ENCODE data around the gene NUMA1.

DNA sequence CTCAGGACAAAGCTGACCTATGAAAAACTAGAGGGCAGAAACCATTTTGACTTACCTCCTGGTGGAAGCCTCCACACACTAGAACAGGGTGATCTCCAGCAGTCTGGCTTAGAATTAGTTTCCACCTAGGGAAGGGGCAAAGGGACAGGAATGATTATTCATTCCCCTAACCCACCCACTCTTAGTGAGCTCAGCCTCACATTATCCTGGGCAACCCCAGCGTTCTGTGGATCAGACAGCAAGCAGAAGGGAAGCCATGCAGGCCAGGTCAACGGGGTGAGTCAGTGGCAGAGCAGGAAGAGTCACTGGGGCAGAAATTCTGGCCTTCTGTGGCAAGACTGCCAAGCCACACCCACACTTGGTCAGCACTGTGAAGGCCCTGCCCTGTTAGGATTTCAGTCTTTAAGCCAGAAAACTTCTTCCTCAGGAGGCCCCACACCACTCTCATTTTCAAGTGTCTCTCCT, 10.5 kb downstream of the NUMA1 start:
- TF ChIP-seq, protein P1, sequence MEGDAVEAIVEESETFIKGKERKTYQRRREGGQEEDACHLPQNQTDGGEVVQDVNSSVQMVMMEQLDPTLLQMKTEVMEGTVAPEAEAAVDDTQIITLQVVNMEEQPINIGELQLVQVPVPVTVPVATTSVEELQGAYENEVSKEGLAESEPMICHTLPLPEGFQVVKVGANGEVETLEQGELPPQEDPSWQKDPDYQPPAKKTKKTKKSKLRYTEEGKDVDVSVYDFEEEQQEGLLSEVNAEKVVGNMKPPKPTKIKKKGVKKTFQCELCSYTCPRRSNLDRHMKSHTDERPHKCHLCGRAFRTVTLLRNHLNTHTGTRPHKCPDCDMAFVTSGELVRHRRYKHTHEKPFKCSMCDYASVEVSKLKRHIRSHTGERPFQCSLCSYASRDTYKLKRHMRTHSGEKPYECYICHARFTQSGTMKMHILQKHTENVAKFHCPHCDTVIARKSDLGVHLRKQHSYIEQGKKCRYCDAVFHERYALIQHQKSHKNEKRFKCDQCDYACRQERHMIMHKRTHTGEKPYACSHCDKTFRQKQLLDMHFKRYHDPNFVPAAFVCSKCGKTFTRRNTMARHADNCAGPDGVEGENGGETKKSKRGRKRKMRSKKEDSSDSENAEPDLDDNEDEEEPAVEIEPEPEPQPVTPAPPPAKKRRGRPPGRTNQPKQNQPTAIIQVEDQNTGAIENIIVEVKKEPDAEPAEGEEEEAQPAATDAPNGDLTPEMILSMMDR (conservative IDR thresholded peaks at IDR 0.05; ENCODE audit: low read length), result no peak
- TF ChIP-seq EZH2phosphoT487 (IDR thresholded peaks at IDR 0.05; ENCODE audit: borderline replicate concordance), result no peak

Data from Loucy (cell line).